SKM-1 treated with dmso at 0.1 percent for 144 hours (cell line): ENCODE measurements around the gene TAB2.
"Not testable (repeated sequence)": the region's sequence is repeated elsewhere in the genome, so short reads cannot be mapped to it uniquely, and the experiment has no call there.

Source experiments
- DNase-seq: peaks from one replicate; lab custom pipeline; 2025; ENCODE audit not compliant: unreplicated experiment; lab: John Stamatoyannopoulos, UW

The TAB2 gene

GRCh38 chr6:149440735-149441671, 123.5 kb downstream of the TAB2 start:
- no peak for DNase-seq

- no peak for DNase-seq
Observed at GRCh38 chr6:149441740-149442139, 124.2 kb downstream of the TAB2 start.

GRCh38 chr6:149443411-149444181, 126.1 kb downstream of the TAB2 start:
- DNase-seq = no peak

GRCh38 chr6:149444360-149445094, 127.0 kb downstream of the TAB2 start:
- DNase-seq = not testable (repeated sequence)

- DNase-seq = no peak
Observed at GRCh38 chr6:149445095-149445466, 127.6 kb downstream of the TAB2 start.

- no peak for DNase-seq
Observed at GRCh38 chr6:149445573-149445972, 128.1 kb downstream of the TAB2 start.

GRCh38 chr6:149446791-149447376, 129.4 kb downstream of the TAB2 start:
- DNase-seq = no peak

- no peak for DNase-seq
Observed at GRCh38 chr6:149448821-149449453, 131.4 kb downstream of the TAB2 start.

GRCh38 chr6:149449831-149450678, 132.5 kb downstream of the TAB2 start:
- no peak for DNase-seq

GRCh38 chr6:149450679-149451375, 133.3 kb downstream of the TAB2 start:
- DNase-seq = no peak

GRCh38 chr6:149451376-149452036, 134.0 kb downstream of the TAB2 start:
- DNase-seq = no peak

- no peak for DNase-seq
Observed at GRCh38 chr6:149452037-149452939, 134.8 kb downstream of the TAB2 start.

GRCh38 chr6:149453597-149454345, 136.3 kb downstream of the TAB2 start:
- DNase-seq = no peak

GRCh38 chr6:149454346-149454848, 136.9 kb downstream of the TAB2 start:
- DNase-seq = no peak

GRCh38 chr6:149455031-149455732, 137.7 kb downstream of the TAB2 start:
- DNase-seq = no peak
